Skeletal muscle tissue (tissue), 4 donors: ENCODE results near the gene PACRGL. TPM values are rescaled to one million over a fixed set of nuclear protein-coding genes. Genes with fewer than 3 reads are reported as not detected.
"Not testable (repeated sequence)": the region's sequence is repeated elsewhere in the genome, so short reads cannot be mapped to it uniquely, and the experiment has no call there.

Experiments
- H3K27ac ChIP-seq: one replicate; pipeline ENCODE4 v1.7.0; 2013; ENCODE audit warnings: mild to moderate bottlenecking, low read depth, low read length, inconsistent platforms
- H3K27me3 ChIP-seq, 3 donors: one replicate each; pipeline ENCODE4 v1.7.0; 2013; ENCODE audit warnings: low read length in 3 of 3; ENCODE audit not compliant: control insufficient read depth in 3 of 3, insufficient read depth in 3 of 3
- H3K36me3 ChIP-seq, 3 donors: one replicate each; pipeline ENCODE4 v1.7.0; 2013; ENCODE audit warnings: low read length in 3 of 3; ENCODE audit not compliant: control insufficient read depth in 3 of 3, insufficient read depth in 3 of 3
- H3K4me1 ChIP-seq, 3 donors: one replicate each; pipeline ENCODE4 v1.7.0; 2013; ENCODE audit warnings: low read length in 3 of 3, mild to moderate bottlenecking in 3 of 3; ENCODE audit not compliant: control insufficient read depth in 3 of 3, insufficient read depth in 3 of 3
- H3K4me3 ChIP-seq, 3 donors: one replicate each; pipeline ENCODE4 v1.7.0; 2013; ENCODE audit warnings: low read length in 3 of 3
- H3K9ac ChIP-seq, 3 donors: one replicate each; pipeline ENCODE4 v1.7.0; 2013; ENCODE audit warnings: low read length in 3 of 3, mild to moderate bottlenecking in 3 of 3, moderate library complexity in 2 of 3, low read depth in 1 of 3
- H3K9me3 ChIP-seq, 3 donors: one replicate each; pipeline ENCODE4 v1.7.0; 2013; ENCODE audit warnings: low read length in 3 of 3; ENCODE audit not compliant: control insufficient read depth in 3 of 3
- total RNA-seq: library from RNA; depleted of rRNA; stranded (reverse); fragments of >200 nt; gene quantifications from one replicate; pipeline ENCODE4 v1.2.3, GENCODE V29; 2014
- donor health status: Osteomylitis.

Gene PACRGL
- total RNA-seq, 1 donor from 2014 or later, result 17.2 TPM

- Histone ChIP-seq H3K4me1 (no peaks in the 10 kb centered on the region), H3K27me3 (no peaks in the 10 kb centered on the region), H3K4me3 (no peak overlapping the region), H3K27ac (no peak overlapping the region), H3K9ac (no peak overlapping the region), H3K36me3 (no peaks in the 10 kb centered on the region), H3K9me3 (no peaks in the 10 kb centered on the region)
Observed at GRCh38 chr4:20764366-20764992, 64.2 kb downstream of the PACRGL start.

- Histone ChIP-seq H3K27ac (no peak overlapping the region), H3K36me3 (no peaks in the 10 kb centered on the region), H3K9me3 (no peaks in the 10 kb centered on the region), H3K9ac (no peak overlapping the region), H3K27me3 (no peaks in the 10 kb centered on the region), H3K4me3 (no peak overlapping the region), H3K4me1 (no peaks in the 10 kb centered on the region)
Observed at GRCh38 chr4:20773144-20773997, 73.1 kb downstream of the PACRGL start.

- no peaks in the 10 kb centered on the region for H3K27me3 ChIP-seq
- no peak overlapping the region for H3K27ac ChIP-seq
- no peaks in the 10 kb centered on the region for H3K36me3 ChIP-seq
- H3K9me3 ChIP-seq, result peaks cover 0 to 8% (median 2%) of the 10 kb centered on the region in 3 donors
- no peaks in the 10 kb centered on the region for H3K4me1 ChIP-seq
- no peak overlapping the region for H3K9ac ChIP-seq
- no peak overlapping the region for H3K4me3 ChIP-seq
Observed at GRCh38 chr4:20778896-20779295, 78.6 kb downstream of the PACRGL start.

GRCh38 chr4:20783134-20783533 lies 82.9 kb downstream of the PACRGL start:
- H3K9ac ChIP-seq, H3K36me3 ChIP-seq, H3K4me3 ChIP-seq, H3K4me1 ChIP-seq, H3K9me3 ChIP-seq, H3K27me3 ChIP-seq, H3K27ac ChIP-seq: not testable (repeated sequence)

- Histone ChIP-seq H3K36me3 (no peaks in the 10 kb centered on the region), H3K4me3 (no peak overlapping the region), H3K27me3 (no peaks in the 10 kb centered on the region), H3K4me1 (no peaks in the 10 kb centered on the region), H3K9me3 (no peaks in the 10 kb centered on the region), H3K27ac (no peak overlapping the region), H3K9ac (no peak overlapping the region)
Observed at GRCh38 chr4:20787940-20788665, 87.8 kb downstream of the PACRGL start.
